Immature natural killer cell (primary cell): Measurements from ENCODE around the gene SSU72. TPM values are rescaled to one million over a fixed set of nuclear protein-coding genes. Genes with fewer than 3 reads are reported as not detected.

Source experiments
- DNase-seq, 3 donors: peaks; one replicate each; pipeline ENCODE4 v3.0.0; 2022; ENCODE audit warnings: mixed read lengths in 1 of 3
- H3K27ac Mint-ChIP-seq, 6 donors: one replicate each; pipeline ENCODE4 v1.8.0; 2020; ENCODE audit warnings: mixed read lengths in 6 of 6, mild to moderate bottlenecking in 5 of 6, inconsistent platforms in 4 of 6, moderate library complexity in 3 of 6
- H3K27me3 Mint-ChIP-seq, 3 donors: one replicate each; pipeline ENCODE4 v1.8.0; 2020 to 2021; ENCODE audit warnings: low read depth in 3 of 3, mild to moderate bottlenecking in 3 of 3, mixed read lengths in 3 of 3, moderate library complexity in 3 of 3, inconsistent platforms in 1 of 3
- H3K36me3 Mint-ChIP-seq, 3 donors: one replicate each; pipeline ENCODE4 v1.8.0; 2020; ENCODE audit warnings: mixed read lengths in 3 of 3, inconsistent platforms in 2 of 3, mild to moderate bottlenecking in 2 of 3
- H3K4me1 Mint-ChIP-seq, 2 donors: one replicate each; pipeline ENCODE4 v1.8.0; 2020; ENCODE audit warnings: inconsistent platforms in 2 of 2, mild to moderate bottlenecking in 2 of 2, mixed read lengths in 2 of 2, moderate library complexity in 1 of 2
- H3K4me3 Mint-ChIP-seq, 5 donors: one replicate each; pipeline ENCODE4 v1.8.0; 2020; ENCODE audit warnings: mild to moderate bottlenecking in 5 of 5, mixed read lengths in 5 of 5, inconsistent platforms in 3 of 5, moderate library complexity in 3 of 5
- H3K9me3 Mint-ChIP-seq, 6 donors: one replicate each; pipeline ENCODE4 v1.8.0; 2020; ENCODE audit warnings: mild to moderate bottlenecking in 6 of 6, mixed read lengths in 6 of 6, inconsistent platforms in 4 of 6, moderate library complexity in 3 of 6
- polyA plus RNA-seq, 3 donors: library from polyadenylated mRNA; unstranded; fragments of 300-500 nt; fragmentation: Illumina TruSeq; gene quantifications; one replicate each; pipeline ENCODE4 v1.2.3, GENCODE V29; 2021

Gene SSU72
- polyA plus RNA-seq, 3 donors from 2014 or later = 159 to 241 (median 160) TPM

DNA sequence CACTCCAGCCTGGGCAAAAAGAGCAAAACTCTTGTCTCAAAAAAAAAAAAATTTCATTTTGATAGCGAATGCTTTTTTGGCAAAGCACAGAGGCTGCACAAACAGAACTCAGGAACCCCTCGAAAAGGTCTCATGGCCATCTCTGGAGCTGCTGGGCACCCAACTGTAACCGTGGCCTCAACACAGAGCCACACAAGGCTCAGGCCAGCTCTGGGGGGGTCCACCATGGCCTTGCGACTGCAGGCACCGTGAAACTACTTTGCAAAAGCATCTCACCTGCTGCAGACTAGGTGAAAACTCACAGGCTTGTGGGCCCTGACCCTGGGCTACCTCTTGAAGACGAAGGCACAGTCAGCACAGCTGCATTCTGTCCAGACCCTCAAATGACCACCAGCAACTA, 18.2 kb downstream of the SSU72 start:
- H3K27ac Mint-ChIP-seq = no peak overlapping the region
- DNase-seq = no peak
- H3K4me1 Mint-ChIP-seq = peaks cover 0 to 5% of the 10 kb centered on the region in 2 donors
- H3K9me3 Mint-ChIP-seq = no peaks in the 10 kb centered on the region
- peaks cover 0 to 3% (median 0%) of the 10 kb centered on the region in 3 donors for H3K27me3 Mint-ChIP-seq
- no peak overlapping the region for H3K4me3 Mint-ChIP-seq
- H3K36me3 Mint-ChIP-seq = no peaks in the 10 kb centered on the region

DNA sequence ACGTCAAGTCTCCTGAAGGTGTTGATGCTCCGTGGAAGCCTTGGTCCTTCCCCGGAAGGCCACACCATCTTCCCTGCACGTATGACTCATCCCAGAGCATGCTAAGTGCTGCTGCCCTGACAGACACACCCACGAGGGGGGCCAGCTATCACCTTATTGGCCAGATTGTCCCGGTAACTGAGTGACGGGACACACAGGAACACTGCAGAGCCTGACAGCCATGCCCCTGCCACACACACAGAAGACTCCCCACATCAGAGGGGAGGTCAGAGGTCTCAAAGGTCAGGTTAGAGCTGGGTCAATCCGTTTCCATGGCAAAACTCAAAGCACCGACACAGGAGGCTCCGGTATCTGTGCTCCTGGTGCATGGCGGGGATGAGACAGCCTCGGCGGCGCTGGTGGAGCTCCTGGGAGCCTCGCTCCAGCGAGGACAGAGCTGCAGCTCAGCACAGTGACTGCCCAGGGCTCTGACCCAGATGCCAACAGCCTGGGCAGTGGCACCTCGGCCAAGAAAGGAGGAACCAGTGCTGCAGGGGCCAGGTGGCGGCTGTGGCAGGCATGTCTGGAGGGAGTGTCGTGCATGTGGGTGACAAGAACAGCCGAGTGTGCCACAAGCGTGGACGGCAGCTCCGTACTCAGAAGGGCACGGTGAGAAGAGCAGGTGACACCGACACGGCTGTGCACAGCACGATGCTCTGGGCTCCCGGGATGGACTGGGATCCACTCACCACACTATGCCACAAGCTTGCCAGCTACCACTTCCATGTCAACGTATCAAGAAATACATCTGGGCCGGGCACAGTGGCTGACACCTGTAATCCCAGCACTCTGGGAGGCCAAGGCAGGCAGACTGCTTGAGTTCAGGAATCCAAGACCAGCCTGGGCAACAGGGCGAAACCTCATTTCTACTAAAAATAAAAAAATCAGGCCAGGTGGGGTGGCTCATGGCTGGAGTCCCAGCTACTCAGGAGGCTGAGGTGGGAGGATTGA, 19.4 kb downstream of the SSU72 start:
- H3K4me1 Mint-ChIP-seq = peaks cover 0 to 5% of the 10 kb centered on the region in 2 donors
- peak overlapping the region in 2 of 6 donors; percentile 11 to 34 for H3K27ac Mint-ChIP-seq
- H3K36me3 Mint-ChIP-seq = no peaks in the 10 kb centered on the region
- H3K27me3 Mint-ChIP-seq = peaks cover 0 to 3% (median 0%) of the 10 kb centered on the region in 3 donors
- H3K9me3 Mint-ChIP-seq = no peaks in the 10 kb centered on the region
- no peak for DNase-seq
- no peak overlapping the region for H3K4me3 Mint-ChIP-seq

DNA sequence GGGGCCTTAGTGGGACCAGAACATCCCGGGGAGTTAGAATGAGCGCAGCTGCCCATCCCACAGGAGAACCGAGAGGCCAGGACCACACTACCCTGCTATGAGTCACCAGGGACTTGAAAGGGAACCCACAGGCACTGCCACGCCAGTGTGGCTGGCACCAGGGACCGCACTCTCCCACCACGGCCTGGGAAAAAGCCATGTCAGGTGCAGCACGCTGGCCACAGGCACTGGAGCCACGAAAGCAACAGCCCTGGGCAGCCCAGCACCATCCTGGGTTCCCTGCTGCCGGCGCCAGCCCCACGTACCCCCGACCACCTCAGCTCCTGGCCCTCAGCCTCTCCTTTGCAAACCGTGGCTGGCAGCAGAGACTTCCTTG, 20.1 kb downstream of the SSU72 start:
- Mint-ChIP-seq H3K4me3 (no peak overlapping the region), H3K4me1 (peaks cover 0 to 5% of the 10 kb centered on the region in 2 donors), H3K9me3 (no peaks in the 10 kb centered on the region), H3K27ac (peak overlapping the region in 1 of 6 donors; percentile 34), H3K27me3 (peaks cover 0 to 3% (median 0%) of the 10 kb centered on the region in 3 donors), H3K36me3 (no peaks in the 10 kb centered on the region)
- DNase-seq = no peak

DNA sequence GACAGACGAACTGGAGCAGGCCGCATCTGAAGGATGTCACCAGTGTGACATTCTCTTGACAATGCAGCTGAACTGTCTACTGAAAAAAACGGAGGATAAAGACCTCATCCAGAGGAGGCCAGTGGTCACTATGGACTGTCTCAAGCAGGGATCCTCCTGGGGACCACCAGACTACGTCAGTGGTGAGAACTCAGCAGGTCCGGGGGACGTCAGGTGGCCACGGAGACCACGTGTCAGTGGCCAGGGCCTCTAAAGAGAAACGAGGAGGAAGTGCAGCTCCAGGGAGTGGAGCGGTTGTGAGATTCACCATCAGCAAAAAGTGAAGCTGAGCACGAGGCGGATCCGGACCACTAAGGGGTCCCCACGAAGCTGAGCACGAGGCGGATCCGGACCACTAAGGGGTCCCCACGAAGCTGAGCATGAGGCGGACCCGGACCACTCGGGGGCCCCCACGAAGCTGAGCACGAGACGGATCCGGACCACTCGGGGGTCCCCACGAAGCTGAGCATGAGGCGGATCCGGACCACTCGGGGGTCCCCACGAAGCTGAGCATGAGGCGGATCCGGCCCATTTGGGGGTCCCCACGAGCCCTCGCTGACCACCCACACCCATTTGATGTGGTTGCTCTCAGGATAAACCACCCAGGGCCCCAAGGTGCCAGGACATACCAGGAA, 20.7 kb downstream of the SSU72 start:
- Mint-ChIP-seq H3K4me3 (no peak overlapping the region), H3K27me3 (no peaks in the 10 kb centered on the region), H3K9me3 (no peaks in the 10 kb centered on the region), H3K36me3 (no peaks in the 10 kb centered on the region), H3K27ac (peak overlapping the region in 3 of 6 donors; percentile 24 to 50 (median 46)), H3K4me1 (peaks cover 0 to 5% of the 10 kb centered on the region in 2 donors)
- no peak for DNase-seq

DNA sequence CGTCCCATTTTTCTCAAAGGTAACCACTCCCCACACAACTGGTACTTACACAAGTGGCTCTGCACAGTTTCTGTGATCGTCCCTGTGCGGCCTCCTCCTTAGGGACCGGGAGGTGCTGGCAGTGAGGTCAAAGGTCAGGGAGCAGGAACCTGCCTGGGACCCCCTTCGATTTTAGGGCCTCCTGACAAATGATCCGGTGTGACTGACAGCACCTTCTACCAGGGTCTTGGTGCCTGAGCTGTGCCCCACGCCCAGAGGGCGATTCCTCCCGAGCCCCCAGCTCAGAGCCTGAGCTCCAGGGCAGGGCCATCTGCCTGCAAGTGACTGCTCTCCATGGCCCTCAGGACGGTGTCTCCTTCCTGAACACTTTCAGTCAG, 22.4 kb downstream of the SSU72 start:
- Mint-ChIP-seq H3K9me3 (no peaks in the 10 kb centered on the region), H3K36me3 (no peaks in the 10 kb centered on the region), H3K4me3 (no peak overlapping the region), H3K27me3 (no peaks in the 10 kb centered on the region), H3K27ac (peak overlapping the region in 1 of 6 donors; percentile 34), H3K4me1 (peaks cover 0 to 3% of the 10 kb centered on the region in 2 donors)
- DNase-seq = no peak

DNA sequence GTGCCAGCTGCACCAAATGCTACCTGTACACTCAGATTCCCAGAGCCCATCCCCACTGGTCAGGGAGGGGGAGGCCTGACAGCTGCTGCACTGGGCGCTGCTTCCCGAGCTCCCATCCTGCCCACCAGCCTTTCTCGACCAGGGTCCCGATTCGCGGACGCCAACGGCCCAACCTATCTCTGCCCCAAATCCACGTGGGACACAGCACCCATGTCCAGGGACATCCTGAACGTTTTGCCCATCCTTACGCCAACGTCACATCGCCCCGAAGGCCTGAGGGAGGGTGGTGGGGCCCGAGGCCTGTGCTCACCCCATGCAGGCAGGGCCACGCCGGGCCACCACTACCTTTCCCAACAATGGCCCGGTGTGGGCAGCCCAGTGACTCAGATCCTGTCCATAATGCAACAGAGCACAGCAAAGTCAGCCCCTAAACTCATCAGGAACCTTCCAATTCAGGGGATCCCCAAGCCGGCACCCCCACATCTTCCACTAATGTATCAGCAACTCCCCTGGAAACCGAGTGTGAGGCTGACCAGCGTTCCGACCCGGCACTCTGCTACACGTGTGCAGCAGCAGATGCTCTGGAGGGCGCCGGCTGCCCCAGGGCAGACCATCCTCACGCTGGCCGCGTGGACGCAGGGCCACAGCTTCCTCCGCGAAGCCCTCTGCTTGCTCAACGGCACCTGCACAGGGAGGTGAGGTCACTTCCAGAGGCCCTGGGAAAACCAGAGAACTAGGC, 23.0 kb downstream of the SSU72 start:
- Mint-ChIP-seq H3K4me3 (no peak overlapping the region), H3K4me1 (peaks cover 0 to 3% of the 10 kb centered on the region in 2 donors), H3K36me3 (no peaks in the 10 kb centered on the region), H3K27me3 (no peaks in the 10 kb centered on the region), H3K27ac (peak overlapping the region in 1 of 6 donors; percentile 39), H3K9me3 (no peaks in the 10 kb centered on the region)
- no peak for DNase-seq

DNA sequence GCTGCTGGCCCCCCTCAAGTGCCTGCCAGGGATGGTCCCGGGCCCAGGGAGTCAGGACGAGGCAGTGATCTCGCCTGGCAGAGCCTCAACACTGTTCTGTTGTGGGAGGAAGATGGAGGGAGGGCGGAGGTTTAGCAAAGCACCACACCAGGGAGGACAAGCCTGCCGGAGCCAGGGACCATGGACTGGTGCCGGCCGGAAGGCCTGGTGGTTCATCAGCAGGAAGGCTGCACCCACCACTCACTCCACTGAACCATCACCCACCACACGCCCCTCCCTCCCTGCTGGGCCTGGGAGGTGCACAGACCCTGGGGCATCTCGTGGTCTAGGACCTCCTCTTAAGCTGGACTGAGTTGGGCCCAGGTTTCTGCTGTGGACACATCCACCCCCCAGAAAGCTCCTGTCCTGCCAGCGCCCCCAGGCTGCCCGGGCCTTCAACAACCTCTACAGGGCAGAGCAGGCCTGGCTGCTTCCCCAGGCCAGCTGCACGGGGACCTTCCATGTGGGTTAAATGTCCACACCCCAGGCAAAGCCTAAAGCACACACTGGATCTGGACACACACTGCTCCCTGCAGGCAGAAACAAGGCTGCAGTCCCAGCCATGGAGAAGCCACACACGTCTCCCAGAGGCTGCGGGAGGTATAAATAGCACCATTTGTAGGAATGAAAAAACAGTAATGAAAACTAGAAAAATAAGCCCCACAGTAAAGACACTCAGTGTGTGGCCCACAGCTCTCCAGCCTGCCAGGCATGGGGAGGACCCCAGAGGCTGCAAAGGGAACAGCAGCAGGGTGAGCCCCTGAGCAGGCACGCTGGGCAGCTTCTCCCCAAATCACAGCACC, 23.9 kb downstream of the SSU72 start:
- no peaks in the 10 kb centered on the region for H3K36me3 Mint-ChIP-seq
- DNase-seq = no peak
- H3K4me1 Mint-ChIP-seq = peaks cover 0 to 3% of the 10 kb centered on the region in 2 donors
- no peaks in the 10 kb centered on the region for H3K27me3 Mint-ChIP-seq
- no peak overlapping the region for H3K4me3 Mint-ChIP-seq
- no peak overlapping the region for H3K27ac Mint-ChIP-seq
- H3K9me3 Mint-ChIP-seq = no peaks in the 10 kb centered on the region

DNA sequence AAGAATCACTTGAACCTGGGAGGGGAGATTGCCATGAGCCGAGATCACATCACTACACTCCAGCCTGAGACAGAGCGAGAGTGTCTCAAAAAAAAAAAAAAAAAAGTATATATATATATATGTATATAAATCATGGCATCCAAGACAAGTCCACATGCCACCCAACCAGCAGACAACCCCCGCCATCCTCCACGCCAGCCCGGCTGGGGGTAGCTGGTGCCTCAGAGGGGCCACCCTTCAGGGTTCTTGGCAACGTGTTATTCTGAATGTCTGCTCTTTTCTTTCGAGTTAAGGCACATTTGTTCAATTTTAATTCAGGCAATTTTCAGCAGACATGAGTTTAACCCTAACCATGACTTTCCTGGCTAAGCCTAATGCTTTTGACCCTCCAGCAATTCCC, 24.6 kb downstream of the SSU72 start:
- no peak for DNase-seq
- Mint-ChIP-seq H3K27me3 (no peaks in the 10 kb centered on the region), H3K36me3 (no peaks in the 10 kb centered on the region), H3K9me3 (no peaks in the 10 kb centered on the region), H3K27ac (no peak overlapping the region), H3K4me1 (peaks cover 0 to 3% of the 10 kb centered on the region in 2 donors), H3K4me3 (no peak overlapping the region)

DNA sequence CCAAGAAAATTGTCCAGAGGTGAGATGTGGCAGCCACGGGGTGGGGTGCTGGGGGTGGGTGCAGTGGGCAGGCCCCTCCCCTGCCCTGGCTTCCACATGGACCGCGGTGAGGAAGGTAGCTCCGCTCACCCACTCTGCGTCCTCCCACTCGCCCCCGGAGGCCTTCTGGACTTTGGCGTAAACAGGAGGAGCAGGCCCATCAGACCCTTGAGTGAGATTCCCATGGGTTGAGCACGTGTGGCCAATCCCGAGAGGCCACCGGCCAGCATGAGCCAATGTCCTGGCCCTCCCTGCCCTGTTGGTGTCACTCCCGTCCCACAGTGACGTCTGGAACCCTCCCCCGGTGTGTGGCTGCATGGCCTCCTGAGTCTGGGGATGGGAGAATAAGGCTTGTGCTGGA, 26.1 kb downstream of the SSU72 start:
- no peak for DNase-seq
- H3K27me3 Mint-ChIP-seq = no peaks in the 10 kb centered on the region
- no peaks in the 10 kb centered on the region for H3K4me1 Mint-ChIP-seq
- no peak overlapping the region for H3K4me3 Mint-ChIP-seq
- H3K36me3 Mint-ChIP-seq = no peaks in the 10 kb centered on the region
- H3K9me3 Mint-ChIP-seq = no peaks in the 10 kb centered on the region
- H3K27ac Mint-ChIP-seq = no peak overlapping the region

DNA sequence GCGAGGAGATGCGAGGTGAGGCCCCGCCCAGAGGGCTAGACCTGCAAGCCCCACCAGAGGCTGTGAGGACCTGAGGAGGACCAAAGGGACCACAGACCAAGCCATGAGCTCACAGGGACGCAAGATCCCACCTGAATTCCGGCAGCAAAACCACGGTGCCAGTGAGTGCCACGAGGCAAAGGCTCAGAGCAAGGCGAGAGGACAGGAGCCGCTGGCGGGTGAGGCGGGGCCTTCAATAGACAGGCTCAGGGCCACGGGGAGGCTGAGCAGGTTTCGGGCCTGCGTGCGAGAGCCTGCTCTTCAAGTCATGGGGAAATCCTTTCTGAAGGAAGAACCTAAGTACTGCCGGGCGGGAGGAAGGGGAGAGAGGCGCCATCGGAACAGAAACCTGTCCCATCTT, 27.2 kb downstream of the SSU72 start:
- no peaks in the 10 kb centered on the region for H3K36me3 Mint-ChIP-seq

DNA sequence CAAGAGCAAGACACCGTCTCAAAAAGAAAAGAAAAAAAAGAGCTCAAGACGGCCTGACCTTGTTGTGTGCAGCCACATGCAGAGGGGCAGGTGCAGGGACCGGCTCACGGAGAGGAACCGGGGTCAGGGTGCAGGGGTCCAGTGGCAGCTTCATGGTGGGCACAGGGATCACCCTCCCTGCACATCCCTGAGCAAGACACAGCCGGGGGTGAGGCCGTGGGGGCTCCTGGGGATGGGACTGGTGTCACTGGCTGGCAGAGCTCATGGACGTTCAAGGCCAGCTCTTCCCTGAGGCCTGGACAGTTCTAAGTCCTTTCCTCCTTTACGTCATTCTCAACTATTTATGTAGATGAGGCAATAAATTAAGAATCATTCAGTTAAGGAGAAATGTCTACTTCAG, 27.7 kb downstream of the SSU72 start:
- DNase-seq = no peak
- Mint-ChIP-seq H3K9me3 (no peaks in the 10 kb centered on the region), H3K27me3 (no peaks in the 10 kb centered on the region), H3K4me3 (no peak overlapping the region), H3K27ac (no peak overlapping the region), H3K36me3 (no peaks in the 10 kb centered on the region), H3K4me1 (no peaks in the 10 kb centered on the region)

More for the DNA sequence above, 27.2 kb downstream of the SSU72 start:
- no peaks in the 10 kb centered on the region for H3K9me3 Mint-ChIP-seq
- H3K4me1 Mint-ChIP-seq = no peaks in the 10 kb centered on the region
- H3K27me3 Mint-ChIP-seq = no peaks in the 10 kb centered on the region
- H3K27ac Mint-ChIP-seq = no peak overlapping the region
- no peak overlapping the region for H3K4me3 Mint-ChIP-seq
- DNase-seq = no peak

DNA sequence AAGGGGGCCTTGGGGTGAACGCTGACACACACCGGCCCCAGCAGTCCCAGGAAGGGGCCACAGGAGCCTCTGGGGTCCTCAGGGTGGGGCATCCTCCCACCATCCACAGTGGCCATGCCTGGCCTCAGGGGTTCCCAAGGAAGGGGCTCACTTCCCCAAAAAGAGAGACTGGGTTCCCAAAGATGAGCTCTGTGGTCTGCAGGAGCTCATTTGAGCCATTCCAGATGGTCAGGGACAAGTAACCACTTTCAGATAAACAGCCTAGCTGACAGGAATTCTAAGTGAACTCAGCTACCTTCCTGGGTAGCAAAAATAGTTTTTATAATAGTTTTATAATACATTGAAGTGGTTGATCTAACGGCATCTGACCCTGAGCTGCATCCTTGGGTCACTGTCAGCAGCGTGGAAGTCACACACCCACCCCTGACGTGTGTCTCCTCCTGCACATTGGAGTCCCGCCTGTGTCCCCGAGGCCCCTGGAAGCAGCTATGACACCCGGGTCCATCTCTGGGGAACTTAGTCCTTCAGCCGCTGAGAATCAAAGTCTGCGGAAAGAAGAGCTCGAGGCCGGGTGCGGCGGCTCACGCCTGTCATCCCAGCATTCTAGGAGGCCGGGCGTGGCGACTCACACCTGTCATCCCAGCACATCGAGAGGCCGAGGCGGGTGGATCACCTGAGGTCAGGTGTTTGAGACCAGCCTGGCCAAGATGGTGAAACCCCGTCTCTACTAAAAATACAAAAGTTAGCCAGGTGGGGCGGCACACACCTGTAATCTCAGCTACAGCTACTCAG, 28.5 kb downstream of the SSU72 start:
- H3K9me3 Mint-ChIP-seq = no peaks in the 10 kb centered on the region
- H3K27me3 Mint-ChIP-seq = peaks cover 0 to 3% (median 0%) of the 10 kb centered on the region in 3 donors
- no peak for DNase-seq
- H3K4me3 Mint-ChIP-seq = no peak overlapping the region
- H3K4me1 Mint-ChIP-seq = no peaks in the 10 kb centered on the region
- peaks cover 0 to 5% (median 4%) of the 10 kb centered on the region in 3 donors for H3K36me3 Mint-ChIP-seq
- no peak overlapping the region for H3K27ac Mint-ChIP-seq
